Vagina (tissue), 2 donors: ENCODE results near the gene CCDC122. TPM values are rescaled to one million over a fixed set of nuclear protein-coding genes. Genes with fewer than 3 reads are reported as not detected.

Source experiments
- DNase-seq, 2 donors: peaks; one replicate each; pipeline ENCODE4 v3.0.0-alpha.2; 2017; ENCODE audit errors: extremely low spot score in 2 of 2
- H3K27ac ChIP-seq: fragments of 200-600 bp; sonication (generic); one replicate; pipeline ENCODE4 v1.5.1; 2019
- H3K27me3 ChIP-seq: fragments of 200-600 bp; sonication (generic); one replicate; pipeline ENCODE4 v1.5.1; 2019
- H3K36me3 ChIP-seq, 2 donors: fragments of 200-600 bp; sonication (generic); one replicate each; pipeline ENCODE4 v1.5.1; 2017 to 2019
- H3K4me1 ChIP-seq: fragments of 200-600 bp; sonication (generic); one replicate; pipeline ENCODE4 v1.5.1; 2019
- H3K4me3 ChIP-seq, 2 donors: fragments of 200-600 bp; sonication (generic); 1 replicate in 1 of 2; 2 replicates in 1 of 2; pipeline ENCODE4 v1.5.1; 2016 to 2019
- H3K9me3 ChIP-seq: fragments of 200-600 bp; sonication (generic); one replicate; pipeline ENCODE4 v1.5.1; 2019
- POLR2A ChIP-seq, 2 donors: fragments of 450-650 bp; IDR thresholded peaks; one replicate each; pipeline ENCODE4 v1.6.1; 2017; ENCODE audit warnings: antibody characterized with exemption in 2 of 2, mild to moderate bottlenecking in 2 of 2, moderate library complexity in 2 of 2
- POLR2AphosphoS5 ChIP-seq, 2 donors: sonication (generic); formaldehyde crosslinking; IDR thresholded peaks; one replicate each; pipeline ENCODE4 v1.9.0; 2017; ENCODE audit warnings: antibody characterized with exemption in 2 of 2, mild to moderate bottlenecking in 2 of 2, low read depth in 1 of 2; ENCODE audit not compliant: insufficient read depth in 1 of 2
- intact Hi-C: fragments of 100-400 bp; cut with DNase I; formaldehyde crosslinking; loops from one replicate; pipeline ENCODE4 v1.15.1; 2023
- total RNA-seq: library from RNA; depleted of rRNA; stranded (reverse); fragments of >200 nt; gene quantifications from one replicate; pipeline ENCODE4 v1.2.3, GENCODE V29; 2016
- TF ChIP-seq, protein P1 (sequence below), 3 experiments: fragments of 450-650 bp in 2 of 3; fragments of 200-600 bp in 1 of 3; sonication (generic) in 1 of 3; IDR thresholded peaks; one replicate each; pipeline ENCODE4 v1.5.1; 2017 to 2019; ENCODE audit warnings: antibody characterized with exemption in 3 of 3, mild to moderate bottlenecking in 2 of 3, moderate library complexity in 2 of 3

The CCDC122 gene
- total RNA-seq, 1 donor from 2014 or later = 4.9 TPM

DNA sequence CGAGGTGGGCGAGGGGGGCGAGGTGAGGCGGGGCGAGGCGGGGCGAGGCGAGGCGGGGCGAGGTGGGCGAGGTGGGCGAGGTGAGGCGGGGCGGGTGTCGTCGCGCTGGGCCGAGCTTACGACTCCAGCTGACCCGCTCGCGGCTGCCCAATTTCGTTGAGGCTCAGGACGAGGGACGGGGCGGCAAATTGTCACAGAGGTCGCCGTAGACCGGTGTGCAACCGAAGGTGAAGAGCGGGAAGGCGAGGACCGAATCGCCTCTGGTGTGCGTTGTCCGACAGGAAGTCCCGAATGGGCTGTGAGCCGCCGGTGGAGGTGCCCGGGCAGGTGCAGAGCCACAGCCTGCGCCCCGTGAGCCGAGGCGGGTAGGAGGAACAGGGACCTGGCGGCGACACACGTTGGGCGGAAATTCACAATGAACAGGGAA is 228 bp upstream of the CCDC122 start, which contains the start of gene LACC1:
Gene LACC1 (plus strand): TSS at position 150 of the 427 bp plus-strand sequence. CDS start 1,082 bp downstream, outside the sequence.
- intact Hi-C loops = no loop called here

DNA sequence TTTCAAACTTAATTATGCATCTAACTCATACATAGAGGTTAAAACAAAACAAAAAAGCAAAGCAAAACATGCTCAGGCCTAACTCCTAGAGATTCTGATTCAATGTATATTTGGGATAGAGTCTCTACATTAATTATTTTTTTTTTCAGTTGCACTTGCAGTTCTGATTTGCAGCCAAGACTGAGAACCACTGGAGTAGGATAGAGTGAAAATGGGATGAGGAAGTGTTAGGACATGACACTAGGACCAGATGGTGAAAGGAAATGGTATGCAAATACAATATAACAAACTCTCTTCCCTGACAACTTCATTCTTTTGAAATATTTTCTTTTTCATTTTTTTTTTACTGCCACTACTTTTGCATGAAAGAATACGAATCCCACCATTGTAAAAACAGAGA is 1.8 kb downstream of the CCDC122 start:
- H3K27me3 ChIP-seq = no peaks in the 10 kb centered on the region
- DNase-seq = no peak
- TF ChIP-seq, protein P1, sequence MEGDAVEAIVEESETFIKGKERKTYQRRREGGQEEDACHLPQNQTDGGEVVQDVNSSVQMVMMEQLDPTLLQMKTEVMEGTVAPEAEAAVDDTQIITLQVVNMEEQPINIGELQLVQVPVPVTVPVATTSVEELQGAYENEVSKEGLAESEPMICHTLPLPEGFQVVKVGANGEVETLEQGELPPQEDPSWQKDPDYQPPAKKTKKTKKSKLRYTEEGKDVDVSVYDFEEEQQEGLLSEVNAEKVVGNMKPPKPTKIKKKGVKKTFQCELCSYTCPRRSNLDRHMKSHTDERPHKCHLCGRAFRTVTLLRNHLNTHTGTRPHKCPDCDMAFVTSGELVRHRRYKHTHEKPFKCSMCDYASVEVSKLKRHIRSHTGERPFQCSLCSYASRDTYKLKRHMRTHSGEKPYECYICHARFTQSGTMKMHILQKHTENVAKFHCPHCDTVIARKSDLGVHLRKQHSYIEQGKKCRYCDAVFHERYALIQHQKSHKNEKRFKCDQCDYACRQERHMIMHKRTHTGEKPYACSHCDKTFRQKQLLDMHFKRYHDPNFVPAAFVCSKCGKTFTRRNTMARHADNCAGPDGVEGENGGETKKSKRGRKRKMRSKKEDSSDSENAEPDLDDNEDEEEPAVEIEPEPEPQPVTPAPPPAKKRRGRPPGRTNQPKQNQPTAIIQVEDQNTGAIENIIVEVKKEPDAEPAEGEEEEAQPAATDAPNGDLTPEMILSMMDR (IDR thresholded peaks at IDR 0.05) = no peak
- no peak overlapping the region for H3K4me3 ChIP-seq
- no peak overlapping the region for H3K27ac ChIP-seq
- H3K4me1 ChIP-seq = peaks cover 23% of the 10 kb centered on the region
- no peaks in the 10 kb centered on the region for H3K9me3 ChIP-seq
- no peaks in the 10 kb centered on the region for H3K36me3 ChIP-seq
- intact Hi-C loops = no loop called here

More for the DNA sequence above, 228 bp upstream of the CCDC122 start, which contains the start of gene LACC1:
- H3K27ac ChIP-seq = peak within 1 kb of the TSS; percentile 94
- no peaks in the 10 kb centered on the region for H3K27me3 ChIP-seq
- H3K9me3 ChIP-seq = no peaks in the 10 kb centered on the region
- H3K4me1 ChIP-seq = peaks cover 23% of the 10 kb centered on the region
- no peak for DNase-seq
- TF ChIP-seq, protein P1 (IDR thresholded peaks at IDR 0.05) = no peak
- TF ChIP-seq POLR2A (IDR thresholded peaks at IDR 0.05) (no peak), POLR2AphosphoS5 (IDR thresholded peaks at IDR 0.05; ENCODE audit: insufficient read depth in 1 of 2, low read depth in 1 of 2) (no peak)
- H3K4me3 ChIP-seq = peak within 1 kb of the TSS; percentile 85 to 86
- H3K36me3 ChIP-seq = no peaks in the 10 kb centered on the region

DNA sequence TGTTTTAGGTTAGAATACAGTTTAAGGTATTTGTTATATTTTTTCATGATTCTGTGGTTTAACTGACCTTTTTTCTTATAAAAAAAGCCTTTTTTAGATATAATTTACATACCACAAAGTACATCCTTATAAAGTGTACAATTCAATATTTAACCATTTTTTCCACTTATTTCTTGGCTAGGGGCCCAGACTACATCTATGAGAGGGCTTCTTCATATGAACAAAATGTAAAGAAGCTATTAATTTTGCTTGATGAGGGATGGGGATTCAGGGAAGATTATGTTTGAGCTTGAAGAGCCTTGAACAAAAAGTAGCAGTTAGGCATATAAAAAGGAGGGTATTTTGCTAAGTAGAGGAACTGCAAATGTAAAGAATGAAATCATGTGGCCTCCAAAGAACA is 2.2 kb downstream of the CCDC122 start:
- Histone ChIP-seq H3K27ac (no peak overlapping the region), H3K4me1 (peaks cover 23% of the 10 kb centered on the region), H3K4me3 (no peak overlapping the region), H3K27me3 (no peaks in the 10 kb centered on the region), H3K9me3 (no peaks in the 10 kb centered on the region), H3K36me3 (no peaks in the 10 kb centered on the region)
- TF ChIP-seq POLR2AphosphoS5 (IDR thresholded peaks at IDR 0.05; ENCODE audit: insufficient read depth in 1 of 2, low read depth in 1 of 2) (no peak), POLR2A (IDR thresholded peaks at IDR 0.05) (no peak)
- TF ChIP-seq, protein P1 (IDR thresholded peaks at IDR 0.05) = no peak
- DNase-seq = no peak
- intact Hi-C loops = no loop called here

DNA sequence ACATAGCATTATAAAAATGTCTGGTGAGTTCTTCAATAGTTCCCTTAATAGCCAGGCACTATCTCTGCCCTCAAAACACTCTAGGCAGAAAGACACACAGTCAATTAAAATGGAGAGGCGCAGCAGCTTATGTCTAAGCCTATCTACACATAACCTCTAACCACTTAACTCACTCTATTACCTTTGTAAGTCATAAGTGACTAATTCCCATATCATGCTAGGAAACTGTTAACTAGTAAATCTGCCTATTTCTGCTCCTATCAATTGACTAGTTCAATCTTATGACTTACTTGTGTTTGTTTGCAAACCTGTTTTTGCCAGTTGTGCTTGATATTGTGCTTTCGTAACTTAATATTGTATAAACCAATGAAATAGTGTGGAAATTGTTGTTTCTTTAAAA is 3.2 kb downstream of the CCDC122 start:
- intact Hi-C loops = no loop called here

DNA sequence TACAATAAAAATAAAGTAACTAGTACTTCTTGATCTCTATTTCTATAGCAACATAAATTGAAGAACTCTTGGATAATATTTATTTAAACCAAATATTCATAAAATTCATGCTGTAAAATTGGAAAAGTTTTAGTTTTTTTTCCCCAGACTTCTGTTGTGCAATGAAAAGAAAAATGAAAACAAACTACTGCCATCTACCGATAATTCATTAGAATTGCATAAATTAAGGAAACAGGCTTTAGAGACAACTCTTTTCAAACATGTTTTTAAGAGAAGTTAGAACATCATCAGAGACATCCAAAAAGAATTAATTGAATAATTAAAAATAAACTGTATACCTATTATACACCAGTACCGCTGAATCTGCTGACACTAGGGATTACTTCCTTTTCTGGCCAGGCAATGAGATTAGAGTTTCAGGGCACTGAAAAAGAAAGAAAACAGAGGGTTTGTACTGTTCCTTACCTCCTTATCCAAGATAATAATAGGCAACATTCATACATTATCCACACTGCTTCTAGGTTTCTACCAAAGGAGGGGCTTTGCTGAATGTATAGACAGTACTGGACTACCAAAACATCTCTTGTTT is 4.9 kb downstream of the CCDC122 start:
- TF ChIP-seq, protein P1 (IDR thresholded peaks at IDR 0.05) = peak; percentile 37 to 47 (median 46)
- TF ChIP-seq POLR2AphosphoS5 (IDR thresholded peaks at IDR 0.05; ENCODE audit: insufficient read depth in 1 of 2, low read depth in 1 of 2) = no peak
- TF ChIP-seq POLR2A (IDR thresholded peaks at IDR 0.05) = no peak
- Histone ChIP-seq H3K9me3 (no peaks in the 10 kb centered on the region), H3K36me3 (no peaks in the 10 kb centered on the region), H3K4me3 (no peak overlapping the region), H3K27me3 (no peaks in the 10 kb centered on the region), H3K27ac (no peak overlapping the region), H3K4me1 (peaks cover 9% of the 10 kb centered on the region)
- no peak for DNase-seq
- intact Hi-C loops = no loop called here

More for the DNA sequence above, 3.2 kb downstream of the CCDC122 start:
- Histone ChIP-seq H3K27me3 (no peaks in the 10 kb centered on the region), H3K36me3 (no peaks in the 10 kb centered on the region), H3K27ac (no peak overlapping the region), H3K9me3 (no peaks in the 10 kb centered on the region), H3K4me1 (peaks cover 23% of the 10 kb centered on the region), H3K4me3 (no peak overlapping the region)
- DNase-seq = no peak
- TF ChIP-seq, protein P1 (IDR thresholded peaks at IDR 0.05) = no peak
